HG02759 (cell line): ENCODE measurements around the gene EDEM3.
"Not testable (repeated sequence)": the region's sequence is repeated elsewhere in the genome, so short reads cannot be mapped to it uniquely, and the experiment has no call there.

Source experiments
- ATAC-seq: cut with Tn5 transposase; IDR thresholded peaks from one replicate; pipeline ENCODE4 v1.9.1; 2021; ENCODE audit warnings: mild to moderate bottlenecking, moderate library complexity; ENCODE audit not compliant: unreplicated experiment

Gene EDEM3, protein sequence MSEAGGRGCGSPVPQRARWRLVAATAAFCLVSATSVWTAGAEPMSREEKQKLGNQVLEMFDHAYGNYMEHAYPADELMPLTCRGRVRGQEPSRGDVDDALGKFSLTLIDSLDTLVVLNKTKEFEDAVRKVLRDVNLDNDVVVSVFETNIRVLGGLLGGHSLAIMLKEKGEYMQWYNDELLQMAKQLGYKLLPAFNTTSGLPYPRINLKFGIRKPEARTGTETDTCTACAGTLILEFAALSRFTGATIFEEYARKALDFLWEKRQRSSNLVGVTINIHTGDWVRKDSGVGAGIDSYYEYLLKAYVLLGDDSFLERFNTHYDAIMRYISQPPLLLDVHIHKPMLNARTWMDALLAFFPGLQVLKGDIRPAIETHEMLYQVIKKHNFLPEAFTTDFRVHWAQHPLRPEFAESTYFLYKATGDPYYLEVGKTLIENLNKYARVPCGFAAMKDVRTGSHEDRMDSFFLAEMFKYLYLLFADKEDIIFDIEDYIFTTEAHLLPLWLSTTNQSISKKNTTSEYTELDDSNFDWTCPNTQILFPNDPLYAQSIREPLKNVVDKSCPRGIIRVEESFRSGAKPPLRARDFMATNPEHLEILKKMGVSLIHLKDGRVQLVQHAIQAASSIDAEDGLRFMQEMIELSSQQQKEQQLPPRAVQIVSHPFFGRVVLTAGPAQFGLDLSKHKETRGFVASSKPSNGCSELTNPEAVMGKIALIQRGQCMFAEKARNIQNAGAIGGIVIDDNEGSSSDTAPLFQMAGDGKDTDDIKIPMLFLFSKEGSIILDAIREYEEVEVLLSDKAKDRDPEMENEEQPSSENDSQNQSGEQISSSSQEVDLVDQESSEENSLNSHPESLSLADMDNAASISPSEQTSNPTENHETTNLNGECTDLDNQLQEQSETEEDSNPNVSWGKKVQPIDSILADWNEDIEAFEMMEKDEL

DNA sequence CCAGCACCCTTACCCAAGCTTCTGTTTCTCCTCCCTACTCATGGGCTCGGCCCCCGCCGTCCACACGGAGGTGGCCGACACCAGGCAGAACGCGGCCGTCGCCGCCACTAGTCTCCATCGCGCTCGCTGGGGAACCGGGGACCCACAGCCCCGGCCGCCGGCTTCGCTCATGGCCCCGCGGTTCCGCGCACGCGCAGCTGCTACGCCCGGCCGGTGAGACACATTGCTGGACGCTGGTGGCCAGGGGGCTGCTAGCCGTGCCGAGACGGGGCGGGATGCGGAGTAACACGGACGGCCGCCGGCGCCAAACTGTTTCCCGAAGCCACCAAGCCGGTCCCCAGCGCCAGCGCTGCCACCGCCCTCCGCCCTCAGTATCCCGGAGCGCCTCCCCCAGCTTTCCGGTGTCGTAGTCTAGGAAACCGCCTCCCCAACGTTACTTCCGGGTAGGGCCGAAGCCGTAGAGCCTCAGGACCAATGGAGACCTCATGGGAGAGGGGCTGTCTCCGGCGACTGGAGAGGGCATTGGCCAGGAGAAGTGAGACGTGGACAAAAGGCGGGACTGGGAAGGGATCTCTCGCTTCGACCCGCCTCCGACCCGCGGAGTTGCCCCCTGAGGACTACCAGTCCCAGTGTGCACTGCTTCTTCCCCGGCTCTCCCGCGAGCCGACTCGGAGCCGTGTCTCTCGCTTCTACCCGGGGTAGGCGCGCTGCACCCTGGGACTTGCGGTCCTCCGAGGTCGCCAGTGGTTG is at the start of gene EDEM3:
EDEM3 (minus strand) TSS at position 383 of the 750 bp plus-strand sequence; CDS start at position 171, 212 bp downstream.
- ATAC-seq = peak; percentile 92

DNA sequence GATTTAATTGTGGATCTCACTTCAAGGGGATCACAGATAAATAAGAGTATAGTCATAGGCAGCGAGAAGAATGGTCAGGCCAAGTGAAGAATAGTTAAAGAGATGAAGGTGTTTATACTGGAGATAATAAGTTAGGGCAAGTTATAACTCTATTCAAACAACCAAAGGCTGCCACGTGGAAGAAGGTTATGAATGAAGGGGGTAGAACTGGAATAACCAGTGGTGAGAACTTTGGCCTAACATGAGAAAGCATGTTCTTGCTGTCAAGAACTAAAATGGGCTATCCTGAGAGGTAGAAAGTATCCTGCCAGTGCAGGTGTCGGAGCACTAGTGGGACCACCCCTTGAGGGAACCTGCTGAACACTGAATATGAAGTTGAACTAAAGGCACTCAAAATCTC is 49.6 kb upstream of the EDEM3 start:
- ATAC-seq = no peak

DNA sequence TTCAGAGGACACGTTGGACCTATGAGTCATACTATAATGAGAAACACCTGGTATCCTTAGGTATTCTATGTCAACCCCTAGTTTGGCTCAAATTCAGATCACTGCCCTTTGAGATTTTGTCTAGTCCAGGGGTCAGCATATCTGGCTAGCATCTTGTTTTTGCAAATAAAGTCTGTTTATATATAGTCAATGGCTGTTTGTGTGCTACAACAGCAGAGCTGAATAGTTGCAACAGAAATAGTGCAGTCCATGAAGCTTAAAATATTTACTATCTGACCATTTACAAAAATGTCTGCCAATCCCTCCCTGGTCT is 48.5 kb upstream of the EDEM3 start:
- ATAC-seq = no peak

DNA sequence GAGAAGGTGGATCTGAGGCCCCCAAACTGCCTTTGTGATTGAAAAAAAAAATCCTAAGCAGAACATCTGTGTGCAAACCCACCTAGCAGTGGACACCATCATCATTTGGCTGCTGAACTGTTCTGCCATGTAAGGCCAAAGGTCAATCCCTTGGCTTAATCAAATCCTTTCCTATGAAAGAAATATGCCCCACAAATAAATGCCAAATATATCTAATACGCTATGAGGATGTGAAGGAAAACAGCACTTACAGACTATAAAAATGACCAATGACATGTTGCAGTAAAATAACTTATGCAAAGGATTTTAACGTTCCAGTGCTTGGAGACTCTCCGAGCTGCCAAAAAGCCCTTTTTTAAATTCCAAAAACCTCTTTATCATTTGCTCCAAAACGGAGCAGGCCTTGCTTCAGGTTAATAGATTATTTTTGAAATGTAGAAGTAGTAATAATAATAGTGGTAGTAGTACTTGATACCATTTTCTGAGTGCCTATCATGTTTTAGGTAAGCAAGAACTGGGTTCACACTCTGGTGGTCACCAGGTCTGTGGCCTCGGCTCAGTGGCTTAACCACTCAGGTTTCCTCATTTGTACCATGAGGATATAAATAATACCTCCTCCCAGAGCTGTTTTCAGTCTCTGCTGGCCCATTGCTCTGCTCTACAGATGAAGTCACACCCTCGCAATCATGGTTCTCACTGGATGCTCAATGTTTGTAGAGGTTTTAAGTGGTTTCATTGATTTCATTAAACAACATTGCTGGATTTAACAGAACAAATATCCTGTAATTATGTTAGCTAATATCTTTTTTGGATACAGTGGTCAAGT is 47.9 kb upstream of the EDEM3 start:
- ATAC-seq = peak; percentile 54

DNA sequence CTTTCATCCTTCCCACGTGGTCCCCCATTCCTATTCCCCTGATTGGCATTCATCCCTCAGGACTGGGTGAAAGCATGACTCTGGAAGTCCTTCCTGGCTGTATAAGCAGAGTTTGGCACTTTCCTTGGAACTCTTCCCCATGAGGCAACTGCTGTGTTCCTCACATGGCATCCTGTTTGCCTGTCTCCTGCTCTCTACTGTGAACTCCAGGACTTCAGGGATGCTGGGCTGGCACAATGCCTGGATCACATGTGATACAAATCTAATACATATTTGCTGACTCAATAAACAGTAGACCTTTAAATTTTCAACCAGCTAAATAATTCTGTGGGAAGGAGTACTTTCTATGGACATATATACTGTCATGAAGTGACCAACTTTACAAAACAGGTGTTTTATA is 46.8 kb upstream of the EDEM3 start:
- no peak for ATAC-seq

GRCh38 chr1:184800876-184801275 is 46.2 kb upstream of the EDEM3 start:
- no peak for ATAC-seq

GRCh38 chr1:184793967-184794366 is 39.3 kb upstream of the EDEM3 start:
- no peak for ATAC-seq

DNA sequence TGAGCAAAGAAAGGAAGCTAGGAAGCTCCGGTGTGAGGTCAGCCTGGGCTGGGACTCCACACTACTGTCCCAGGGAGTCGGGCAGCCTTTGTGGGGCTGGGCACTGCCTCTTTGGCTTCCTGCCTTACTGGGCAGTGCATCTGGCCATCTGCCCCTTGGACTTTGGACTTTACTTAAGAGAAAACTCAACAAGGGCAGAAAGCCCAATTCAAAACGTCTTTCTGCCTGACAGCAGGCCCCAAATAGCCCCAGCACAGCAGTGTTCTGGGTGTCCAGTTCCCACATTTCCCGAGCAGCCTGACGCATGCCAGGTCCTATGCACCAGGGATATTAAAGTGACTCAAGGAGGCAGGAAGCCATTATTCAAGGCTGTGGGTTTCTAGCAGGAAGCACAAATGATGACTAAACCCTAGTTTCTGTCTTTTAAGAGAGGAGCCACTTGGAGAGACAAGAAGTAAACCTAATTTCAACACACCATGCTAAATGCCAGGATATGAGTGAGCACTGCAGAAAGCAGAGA is 37.9 kb upstream of the EDEM3 start:
- ATAC-seq = no peak

GRCh38 chr1:184791550-184791900 is 36.9 kb upstream of the EDEM3 start:
- no peak for ATAC-seq

GRCh38 chr1:184790642-184791549 is 36.2 kb upstream of the EDEM3 start:
- no peak for ATAC-seq

GRCh38 chr1:184789884-184790283 is 35.2 kb upstream of the EDEM3 start:
- ATAC-seq = no peak

DNA sequence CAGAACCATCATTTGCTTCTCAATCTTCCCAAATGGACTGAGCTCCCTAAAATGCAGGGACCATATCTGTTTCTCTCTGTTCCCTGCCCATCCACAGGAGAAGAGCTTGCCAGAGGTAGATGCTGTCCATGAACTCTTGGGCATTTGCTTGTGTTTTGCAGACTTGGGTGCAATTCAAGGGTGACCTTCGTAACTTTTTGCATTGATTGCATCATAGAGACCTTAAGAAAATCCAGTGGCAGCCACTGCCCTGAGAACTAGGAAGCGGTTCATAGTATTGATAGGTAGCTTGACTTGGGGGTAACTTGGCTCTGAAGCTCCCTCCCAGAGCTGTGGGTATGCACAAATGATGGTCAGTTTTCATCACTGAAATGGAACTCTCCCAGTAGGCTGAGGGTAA is 34.3 kb upstream of the EDEM3 start:
- ATAC-seq = no peak

GRCh38 chr1:184785529-184785928 is 30.9 kb upstream of the EDEM3 start:
- ATAC-seq = no peak

- not testable (repeated sequence) for ATAC-seq
These were observed 29.1 kb upstream of the EDEM3 start for GRCh38 chr1:184783723-184784122.

- ATAC-seq = no peak
These were observed 27.3 kb upstream of the EDEM3 start for GRCh38 chr1:184781941-184782340.

- no peak for ATAC-seq
These were observed 21.2 kb upstream of the EDEM3 start for GRCh38 chr1:184775885-184776284.

DNA sequence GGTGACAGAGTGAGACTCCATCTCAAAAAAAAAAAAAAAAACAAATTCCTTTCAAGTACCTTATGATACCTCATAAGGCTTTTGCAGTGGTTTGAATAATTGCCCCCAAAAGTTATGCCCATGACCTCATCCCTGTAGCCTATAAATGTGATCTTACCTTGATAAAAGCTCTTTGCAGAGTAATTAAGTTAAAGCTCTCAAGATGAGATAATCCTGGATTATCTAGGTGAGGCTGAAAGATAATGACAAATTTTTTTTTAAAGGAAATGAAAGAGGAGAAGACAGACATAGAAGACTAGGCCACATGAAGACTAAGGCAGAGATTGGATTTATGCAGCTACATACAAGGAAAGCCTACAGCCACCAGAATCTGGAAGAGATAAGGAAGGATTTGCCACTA is 20.7 kb upstream of the EDEM3 start:
- no peak for ATAC-seq

- no peak for ATAC-seq
These were observed 19.2 kb upstream of the EDEM3 start for GRCh38 chr1:184773762-184774320.

GRCh38 chr1:184771190-184771691 is 16.6 kb upstream of the EDEM3 start:
- ATAC-seq = no peak
